PFSK-1 (cell line): ENCODE measurements around the gene PRKX.

Experiments
- POLR2AphosphoS5 ChIP-seq: IDR thresholded peaks from 2 replicates; pipeline ENCODE4 v1.6.1; 2012; ENCODE audit warnings: low read depth, mild to moderate bottlenecking, control low read depth, low read length, moderate library complexity
- REST ChIP-seq, 2 experiments: IDR thresholded peaks; 2 replicates each; pipeline versions ENCODE4 v1.6.1 to v1.8.0; 2011 to 2012; ENCODE audit warnings: low read depth in 2 of 2, low read length in 2 of 2, control low read depth in 1 of 2, inconsistent platforms in 1 of 2, mild to moderate bottlenecking in 1 of 2, moderate library complexity in 1 of 2; ENCODE audit not compliant: insufficient read depth in 1 of 2
- SIN3A ChIP-seq: IDR thresholded peaks from 2 replicates; pipeline ENCODE4 v1.6.1; 2012; ENCODE audit warnings: mild to moderate bottlenecking, low read length, moderate library complexity, borderline replicate concordance; ENCODE audit not compliant: insufficient read depth
- TAF1 ChIP-seq: IDR thresholded peaks from 2 replicates; pipeline ENCODE4 v1.6.1; 2012; ENCODE audit warnings: low read length, control low read depth, borderline replicate concordance; ENCODE audit not compliant: insufficient read depth

GRCh38 chrX:3715921-3716320 lies 2.5 kb upstream of the PRKX start:
- TF ChIP-seq POLR2AphosphoS5 (no peak), SIN3A (no peak), TAF1 (no peak), REST (IDR thresholded peaks at IDR 0.05; ENCODE audit: insufficient read depth in 1 of 2, low read depth in 2 of 2, low read length in 2 of 2) (no peak)
